Uterus (tissue), 4 donors: ENCODE data around the gene ORM1. TPM values are rescaled to one million over a fixed set of nuclear protein-coding genes. Genes with fewer than 3 reads are reported as not detected.
"Not testable (repeated sequence)": the region's sequence is repeated elsewhere in the genome, so short reads cannot be mapped to it uniquely, and the experiment has no call there.

ENCODE experiments used
- DNase-seq, 2 donors: peaks; one replicate each; pipeline ENCODE4 v3.0.0-alpha.2; 2019 to 2020
- H3K27ac ChIP-seq, 2 donors: fragments of 200-600 bp; sonication (generic); 1 replicate in 1 of 2; 2 replicates in 1 of 2; pipeline ENCODE4 v1.5.1; 2016 to 2018
- H3K27me3 ChIP-seq, 2 donors: fragments of 200-600 bp; sonication (generic); one replicate each; pipeline ENCODE4 v1.5.1; 2018 to 2019; ENCODE audit warnings: control low read depth in 1 of 2
- H3K36me3 ChIP-seq, 2 donors: fragments of 200-600 bp; sonication (generic); one replicate each; pipeline ENCODE4 v1.5.1; 2019; ENCODE audit warnings: control low read depth in 1 of 2
- H3K4me1 ChIP-seq, 2 donors: fragments of 200-600 bp; sonication (generic); one replicate each; pipeline ENCODE4 v1.5.1; 2018 to 2019; ENCODE audit warnings: control low read depth in 1 of 2
- H3K4me3 ChIP-seq, 2 donors: fragments of 200-600 bp; sonication (generic); 1 replicate in 1 of 2; 2 replicates in 1 of 2; pipeline ENCODE4 v1.5.1; 2018 to 2019; ENCODE audit warnings: mild to moderate bottlenecking in 1 of 2
- H3K9me3 ChIP-seq, 2 donors: fragments of 200-600 bp; sonication (generic); one replicate each; pipeline ENCODE4 v1.5.1; 2019; ENCODE audit warnings: control low read depth in 1 of 2
- POLR2A ChIP-seq, 2 donors: fragments of 450-650 bp; IDR thresholded peaks; one replicate each; pipeline ENCODE4 v1.6.1; 2016; ENCODE audit warnings: antibody characterized with exemption in 2 of 2, mild to moderate bottlenecking in 1 of 2, moderate library complexity in 1 of 2
- intact Hi-C: fragments of 100-400 bp; cut with DNase I; formaldehyde crosslinking; loops from one replicate; pipeline ENCODE4 v1.15.1; 2023; ENCODE audit warnings: low total_unique reads
- total RNA-seq, 4 donors: library from RNA; depleted of rRNA in 3 of 4; stranded (reverse); fragments of >200 nt in 3 of 4; gene quantifications; one replicate each; pipeline versions ENCODE4 v1.1.0 to v1.2.4, GENCODE V29; 2014 to 2023
- TF ChIP-seq, protein P1 (sequence below), 4 experiments: fragments of 200-600 bp in 2 of 4; fragments of 450-650 bp in 2 of 4; sonication (generic) in 2 of 4; IDR thresholded peaks; one replicate each; pipeline ENCODE4 v1.5.1; 2016 to 2019; ENCODE audit warnings: antibody characterized with exemption in 4 of 4, mild to moderate bottlenecking in 2 of 4, moderate library complexity in 1 of 4
- donor health status: DM: yes; HTN: yes; CAD: no.

ORM1 gene
- total RNA-seq, 4 donors from 2014 or later, result 1.9 to 2.4 TPM; not detected in 2

DNA sequence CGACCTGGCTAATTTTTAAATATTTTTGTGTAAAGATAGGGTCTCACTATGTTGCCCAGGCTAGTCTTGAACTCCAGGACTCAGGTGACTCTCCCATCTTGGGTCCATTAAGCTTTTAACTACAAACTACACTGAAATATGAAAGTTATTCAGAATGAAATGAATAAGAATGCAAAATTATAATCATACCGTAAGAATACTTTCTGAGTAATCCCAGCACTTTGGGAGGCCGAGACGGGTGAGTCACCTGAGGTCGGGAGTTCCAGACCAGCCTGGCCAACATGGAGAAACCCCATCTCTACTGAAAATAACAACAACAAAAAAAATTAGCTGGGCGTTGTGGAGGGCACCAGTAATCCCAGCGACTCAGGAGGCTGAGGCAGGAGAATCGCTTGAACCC is 1.1 kb upstream of the ORM1 start:
- TF ChIP-seq, protein P1, sequence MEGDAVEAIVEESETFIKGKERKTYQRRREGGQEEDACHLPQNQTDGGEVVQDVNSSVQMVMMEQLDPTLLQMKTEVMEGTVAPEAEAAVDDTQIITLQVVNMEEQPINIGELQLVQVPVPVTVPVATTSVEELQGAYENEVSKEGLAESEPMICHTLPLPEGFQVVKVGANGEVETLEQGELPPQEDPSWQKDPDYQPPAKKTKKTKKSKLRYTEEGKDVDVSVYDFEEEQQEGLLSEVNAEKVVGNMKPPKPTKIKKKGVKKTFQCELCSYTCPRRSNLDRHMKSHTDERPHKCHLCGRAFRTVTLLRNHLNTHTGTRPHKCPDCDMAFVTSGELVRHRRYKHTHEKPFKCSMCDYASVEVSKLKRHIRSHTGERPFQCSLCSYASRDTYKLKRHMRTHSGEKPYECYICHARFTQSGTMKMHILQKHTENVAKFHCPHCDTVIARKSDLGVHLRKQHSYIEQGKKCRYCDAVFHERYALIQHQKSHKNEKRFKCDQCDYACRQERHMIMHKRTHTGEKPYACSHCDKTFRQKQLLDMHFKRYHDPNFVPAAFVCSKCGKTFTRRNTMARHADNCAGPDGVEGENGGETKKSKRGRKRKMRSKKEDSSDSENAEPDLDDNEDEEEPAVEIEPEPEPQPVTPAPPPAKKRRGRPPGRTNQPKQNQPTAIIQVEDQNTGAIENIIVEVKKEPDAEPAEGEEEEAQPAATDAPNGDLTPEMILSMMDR (IDR thresholded peaks at IDR 0.05), result no peak
- TF ChIP-seq POLR2A (IDR thresholded peaks at IDR 0.05), result no peak
- no peaks in the 10 kb centered on the region for H3K4me1 ChIP-seq
- H3K9me3 ChIP-seq, result no peaks in the 10 kb centered on the region
- no peaks in the 10 kb centered on the region for H3K27me3 ChIP-seq
- no peak overlapping the region for H3K27ac ChIP-seq
- no peak for DNase-seq
- H3K36me3 ChIP-seq, result no peaks in the 10 kb centered on the region
- H3K4me3 ChIP-seq, result no peak overlapping the region
- intact Hi-C loops, result no loop called here

DNA sequence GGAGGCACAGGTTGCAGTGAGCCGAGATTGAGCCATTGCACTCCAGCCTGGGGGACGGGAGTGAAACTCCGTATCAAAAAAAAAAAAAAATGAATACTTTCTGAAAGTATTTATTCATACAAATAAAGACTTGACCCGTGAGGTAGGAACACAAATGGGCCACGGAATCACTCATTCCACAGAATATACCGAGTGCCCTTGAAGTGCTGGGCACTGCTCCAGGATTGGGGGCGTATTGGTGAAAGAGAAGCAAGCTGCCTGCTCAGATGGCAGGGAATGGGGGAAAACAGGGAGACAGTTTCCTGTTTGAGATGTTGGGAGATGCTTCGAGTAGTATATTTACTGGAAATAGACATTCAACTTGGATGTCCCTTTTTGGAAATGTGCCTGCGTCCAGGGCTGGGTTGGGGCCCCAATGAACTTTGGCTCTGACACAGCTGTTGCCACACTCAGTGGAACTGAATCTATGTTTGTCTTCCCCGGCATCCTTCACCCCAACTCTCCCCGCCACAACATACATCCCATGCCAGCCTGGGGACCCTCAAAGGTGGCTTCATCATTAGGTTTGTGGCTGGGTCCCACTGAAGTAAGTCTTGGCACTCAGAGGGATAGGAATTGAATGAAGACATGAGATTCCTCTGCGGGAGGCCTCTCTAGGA is 609 bp upstream of the ORM1 start:
- H3K4me3 ChIP-seq, intact Hi-C loops, H3K9me3 ChIP-seq, DNase-seq, H3K4me1 ChIP-seq, H3K27ac ChIP-seq, H3K36me3 ChIP-seq, H3K27me3 ChIP-seq: not testable (repeated sequence)

DNA sequence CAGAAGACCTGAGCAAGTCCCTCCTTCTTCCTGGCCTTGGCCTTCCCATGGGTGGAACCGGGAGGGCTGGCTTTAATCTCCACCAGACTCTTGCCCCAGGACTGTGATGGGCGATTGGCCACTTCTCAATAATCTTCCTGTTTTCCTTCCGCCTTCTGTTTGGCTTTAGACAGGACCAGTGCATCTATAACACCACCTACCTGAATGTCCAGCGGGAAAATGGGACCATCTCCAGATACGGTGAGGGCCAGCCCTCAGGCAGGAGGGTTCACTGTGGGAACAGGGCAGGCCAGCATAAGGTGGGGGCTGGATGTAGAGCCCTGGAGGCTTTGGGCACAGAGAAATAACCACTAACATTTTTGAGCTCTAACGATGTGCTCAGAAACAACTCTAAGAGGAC is 951 bp downstream of the ORM1 start:
- H3K36me3 ChIP-seq, H3K27me3 ChIP-seq, H3K4me1 ChIP-seq, H3K4me3 ChIP-seq, H3K9me3 ChIP-seq, H3K27ac ChIP-seq, intact Hi-C loops, DNase-seq: not testable (repeated sequence)

DNA sequence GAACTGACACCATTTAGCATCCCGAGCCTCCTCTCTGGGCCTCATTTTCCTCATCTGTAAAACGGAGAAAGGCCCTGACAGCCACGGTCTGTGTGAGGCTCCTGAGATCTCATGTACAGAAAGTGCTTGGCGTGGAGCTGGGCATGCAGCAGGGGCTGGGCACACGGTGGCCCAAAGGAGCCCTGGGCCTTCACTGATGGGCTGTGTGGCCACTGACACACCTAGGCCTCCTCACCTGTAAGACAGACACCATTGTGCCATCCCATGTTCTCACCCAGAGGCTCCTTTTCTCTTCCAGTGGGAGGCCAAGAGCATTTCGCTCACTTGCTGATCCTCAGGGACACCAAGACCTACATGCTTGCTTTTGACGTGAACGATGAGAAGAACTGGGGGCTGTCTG is 1.6 kb downstream of the ORM1 start:
- Histone ChIP-seq H3K27ac (no peak overlapping the region), H3K4me3 (no peak overlapping the region), H3K4me1 (no peaks in the 10 kb centered on the region), H3K27me3 (no peaks in the 10 kb centered on the region), H3K9me3 (no peaks in the 10 kb centered on the region), H3K36me3 (no peaks in the 10 kb centered on the region)
- intact Hi-C loops, result no loop called here
- no peak for TF ChIP-seq POLR2A (IDR thresholded peaks at IDR 0.05)
- TF ChIP-seq, protein P1 (IDR thresholded peaks at IDR 0.05), result no peak
- no peak for DNase-seq

DNA sequence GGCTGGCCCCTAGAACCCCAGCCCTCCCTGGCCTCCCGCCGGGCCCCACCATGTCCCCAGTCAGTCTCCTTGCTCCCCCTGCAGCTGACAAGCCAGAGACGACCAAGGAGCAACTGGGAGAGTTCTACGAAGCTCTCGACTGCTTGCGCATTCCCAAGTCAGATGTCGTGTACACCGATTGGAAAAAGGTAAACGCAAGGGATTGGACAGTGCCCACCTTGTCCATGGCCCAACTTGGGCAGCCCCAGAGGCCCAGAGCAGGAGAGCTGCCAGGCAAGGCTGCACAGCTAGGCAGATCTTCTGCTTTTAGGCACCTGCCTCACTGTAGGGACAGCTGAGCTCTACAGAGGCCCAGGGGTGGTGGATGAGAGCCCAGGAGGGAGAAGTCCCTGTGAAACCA is 2.1 kb downstream of the ORM1 start:
- H3K4me1 ChIP-seq, H3K27me3 ChIP-seq, intact Hi-C loops, H3K4me3 ChIP-seq, DNase-seq, H3K27ac ChIP-seq, H3K9me3 ChIP-seq, H3K36me3 ChIP-seq: not testable (repeated sequence)

DNA sequence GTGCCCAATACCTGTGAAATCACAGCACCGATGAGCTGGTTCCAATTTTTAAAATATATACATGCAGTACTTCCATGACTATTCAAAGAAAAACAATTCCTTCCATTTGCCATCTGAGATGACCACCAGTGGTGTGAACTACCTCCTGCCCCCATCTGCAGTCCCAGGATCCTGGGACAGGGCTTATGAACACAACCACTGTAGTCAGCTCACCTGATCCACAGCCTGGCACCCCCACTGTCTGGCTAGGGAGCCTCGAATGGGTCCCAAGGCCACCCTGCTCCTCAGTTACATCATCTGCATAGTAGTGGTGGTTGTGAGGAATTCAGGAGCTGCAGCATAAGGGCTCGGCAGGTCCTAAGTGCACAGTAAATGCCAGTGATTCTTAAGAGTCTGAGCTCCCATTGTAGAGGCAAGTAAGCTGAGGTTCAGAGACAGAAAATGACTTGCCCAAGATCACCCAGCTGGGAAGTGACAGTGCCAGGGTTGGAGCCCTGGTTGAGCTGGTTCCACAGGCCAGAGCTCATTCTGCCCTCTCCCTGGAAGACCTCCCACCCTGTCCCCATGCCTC is 2.9 kb downstream of the ORM1 start:
- DNase-seq, H3K4me1 ChIP-seq, intact Hi-C loops, H3K27me3 ChIP-seq, H3K9me3 ChIP-seq, H3K36me3 ChIP-seq, H3K27ac ChIP-seq, H3K4me3 ChIP-seq: not testable (repeated sequence)

DNA sequence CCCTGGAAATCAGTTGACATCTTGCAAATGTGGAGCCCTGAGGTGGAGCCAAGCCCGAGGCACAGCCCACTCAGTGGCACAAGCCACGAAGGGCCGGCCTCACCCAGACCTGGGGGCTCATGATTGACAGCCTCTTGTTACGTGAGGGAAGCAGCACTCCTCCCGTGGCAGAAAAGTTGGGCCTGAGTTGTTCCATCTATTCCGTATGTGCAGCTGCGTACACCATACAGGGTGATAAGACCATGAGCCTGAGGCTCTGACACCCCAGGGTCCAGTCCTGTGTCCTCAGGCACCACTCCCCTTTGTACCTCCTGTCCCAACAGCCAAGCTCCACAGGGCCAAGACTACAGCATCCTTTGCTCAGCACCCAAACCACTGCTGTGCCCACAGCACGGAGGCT is 4.9 kb downstream of the ORM1 start:
- Histone ChIP-seq H3K27ac (no peak overlapping the region), H3K9me3 (no peaks in the 10 kb centered on the region), H3K4me1 (no peaks in the 10 kb centered on the region), H3K36me3 (no peaks in the 10 kb centered on the region), H3K27me3 (no peaks in the 10 kb centered on the region), H3K4me3 (no peak overlapping the region)
- TF ChIP-seq, protein P1 (IDR thresholded peaks at IDR 0.05), result no peak
- no peak for TF ChIP-seq POLR2A (IDR thresholded peaks at IDR 0.05)
- DNase-seq, result no peak
- intact Hi-C loops, result no loop called here

DNA sequence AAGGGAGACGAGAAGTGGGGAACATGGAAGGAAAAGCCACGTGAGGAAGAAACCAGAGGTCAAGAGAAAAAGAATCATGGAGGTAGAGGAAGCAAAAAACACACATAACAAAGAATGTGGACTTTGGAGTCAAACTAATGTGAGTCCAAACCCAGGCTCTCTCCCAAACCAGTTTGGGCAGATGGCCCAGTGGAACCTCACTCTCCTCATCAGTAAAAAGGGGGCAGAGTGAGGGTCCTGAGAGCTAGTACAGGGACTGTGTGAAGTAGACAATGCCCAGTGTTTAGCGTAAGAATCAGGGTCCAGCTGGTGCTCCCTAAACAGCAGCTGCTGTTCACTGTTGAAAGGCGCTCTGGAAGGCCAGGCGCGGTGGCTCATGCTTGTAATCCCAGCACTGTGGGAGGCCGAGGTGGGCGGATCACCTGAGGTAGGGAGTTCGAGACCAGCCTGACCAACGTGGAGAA is 5.5 kb downstream of the ORM1 start:
- H3K9me3 ChIP-seq, H3K4me3 ChIP-seq, DNase-seq, intact Hi-C loops, H3K4me1 ChIP-seq, H3K27me3 ChIP-seq, H3K27ac ChIP-seq, H3K36me3 ChIP-seq: not testable (repeated sequence)

DNA sequence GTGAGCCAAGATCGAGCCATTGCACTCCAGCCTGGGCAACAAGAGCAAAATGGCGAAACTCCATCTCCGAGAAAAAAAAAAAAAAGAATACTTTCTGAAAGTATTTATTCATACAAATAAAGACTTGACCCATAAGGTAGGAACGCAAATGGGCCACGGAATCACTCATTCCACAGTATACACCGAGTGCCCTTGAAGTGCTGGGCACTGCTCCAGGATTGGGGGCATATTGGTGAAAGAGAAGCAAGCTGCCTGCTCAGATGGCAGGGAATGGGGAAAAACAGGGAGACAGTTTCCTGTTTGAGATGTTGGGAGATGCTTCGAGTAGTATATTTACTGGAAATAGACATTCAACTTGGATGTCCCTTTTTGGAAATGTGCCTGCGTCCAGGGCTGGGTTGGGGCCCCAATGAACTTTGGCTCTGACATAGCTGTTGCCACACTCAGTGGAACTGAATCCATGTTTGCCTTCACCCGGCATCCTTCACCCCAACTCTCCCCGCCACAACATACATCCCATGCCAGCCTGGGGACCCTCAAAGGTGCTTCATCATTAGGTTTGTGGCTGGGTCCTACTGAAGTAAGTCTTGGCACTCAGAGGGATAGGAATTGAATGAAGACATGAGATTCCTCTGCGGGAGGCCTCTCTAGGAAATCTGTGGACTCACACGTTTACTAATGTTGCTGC is 6.2 kb downstream of the ORM1 start:
- H3K27me3 ChIP-seq, intact Hi-C loops, H3K36me3 ChIP-seq, H3K4me1 ChIP-seq, DNase-seq, H3K4me3 ChIP-seq, H3K9me3 ChIP-seq, H3K27ac ChIP-seq: not testable (repeated sequence)

DNA sequence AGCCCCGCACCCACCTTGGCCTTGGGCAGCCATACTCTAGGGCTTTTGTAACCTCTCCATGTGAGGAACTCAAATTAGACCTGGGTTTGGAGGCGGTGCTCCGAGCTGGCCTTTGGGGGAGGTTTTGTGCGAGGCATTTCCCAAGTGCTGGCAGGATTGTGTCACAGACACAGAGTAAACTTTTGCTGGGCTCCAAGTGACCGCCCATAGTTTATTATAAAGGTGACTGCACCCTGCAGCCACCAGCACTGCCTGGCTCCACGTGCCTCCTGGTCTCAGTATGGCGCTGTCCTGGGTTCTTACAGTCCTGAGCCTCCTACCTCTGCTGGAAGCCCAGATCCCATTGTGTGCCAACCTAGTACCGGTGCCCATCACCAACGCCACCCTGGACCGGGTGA is 6.7 kb downstream of the ORM1 start, which contains the start of gene ORM2:
Gene ORM2 (plus strand): TSS at position 245 of the 398 bp plus-strand sequence. CDS start 36 bp downstream, at position 281.
- intact Hi-C loops, H3K27me3 ChIP-seq, H3K4me3 ChIP-seq, H3K36me3 ChIP-seq, H3K27ac ChIP-seq, H3K4me1 ChIP-seq, H3K9me3 ChIP-seq, DNase-seq: not testable (repeated sequence)
